Duodenal mucosa (tissue), 2 donors: ENCODE data around the gene AKAP13.

Source experiments
- H3K27ac ChIP-seq: one replicate; pipeline ENCODE4 v1.7.0; 2013; ENCODE audit warnings: low read depth, low read length
- H3K27me3 ChIP-seq, 2 donors: one replicate each; pipeline ENCODE4 v1.7.0; 2013; ENCODE audit warnings: low read length in 2 of 2, control low read depth in 1 of 2; ENCODE audit not compliant: insufficient read depth in 2 of 2, control insufficient read depth in 1 of 2
- H3K36me3 ChIP-seq, 2 donors: one replicate each; pipeline ENCODE4 v1.7.0; 2013; ENCODE audit warnings: low read length in 2 of 2, control low read depth in 1 of 2; ENCODE audit not compliant: insufficient read depth in 2 of 2, control insufficient read depth in 1 of 2
- H3K4me1 ChIP-seq, 2 donors: one replicate each; pipeline ENCODE4 v1.7.0; 2013; ENCODE audit warnings: low read length in 2 of 2, control low read depth in 1 of 2; ENCODE audit not compliant: insufficient read depth in 2 of 2, control insufficient read depth in 1 of 2
- H3K4me3 ChIP-seq, 2 donors: one replicate each; pipeline ENCODE4 v1.7.0; 2013; ENCODE audit warnings: low read length in 2 of 2, low read depth in 1 of 2
- H3K9ac ChIP-seq, 2 donors: one replicate each; pipeline ENCODE4 v1.7.0; 2013; ENCODE audit warnings: low read length in 2 of 2, low read depth in 1 of 2
- H3K9me3 ChIP-seq, 2 donors: one replicate each; pipeline ENCODE4 v1.7.0; 2013; ENCODE audit warnings: low read length in 2 of 2, control low read depth in 1 of 2; ENCODE audit not compliant: control insufficient read depth in 1 of 2

AKAP13 gene

DNA sequence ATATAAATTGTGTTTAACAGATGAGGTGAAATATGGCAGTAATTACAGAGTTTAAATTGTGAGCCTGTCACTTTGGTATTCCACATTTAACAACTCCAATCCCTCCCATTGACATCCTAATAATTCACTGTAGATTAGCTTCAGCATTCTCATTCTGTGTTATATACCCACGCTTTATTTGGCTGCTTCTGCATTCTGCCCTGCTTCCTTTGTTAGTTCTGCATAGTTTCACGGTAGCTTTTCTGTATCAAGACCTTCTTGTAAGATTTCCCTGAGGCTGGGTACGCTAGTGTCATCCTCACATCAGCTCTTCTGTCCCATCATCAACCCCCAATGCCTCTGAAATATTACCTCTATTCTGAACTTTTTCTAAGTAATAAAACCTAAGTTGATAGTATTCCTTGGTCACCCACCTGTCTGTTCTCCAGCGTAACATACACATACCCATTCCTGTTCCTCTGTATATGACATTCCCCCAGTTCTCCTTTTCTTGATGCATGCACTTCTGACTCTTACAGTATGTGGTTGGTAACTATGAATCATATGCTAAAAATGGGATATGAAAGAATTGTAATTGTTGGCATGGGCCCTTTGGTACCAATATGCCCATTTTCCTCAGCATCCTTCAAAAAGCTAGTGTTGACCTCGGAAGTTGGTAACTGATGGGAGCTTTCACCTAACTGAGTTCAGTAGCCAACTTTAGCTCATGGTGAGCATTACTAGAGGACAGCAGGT lies 243.1 kb downstream of the AKAP13 start:
- Histone ChIP-seq H3K4me3 (peak overlapping the region in 1 of 2 donors; percentile 18), H3K27me3 (no peaks in the 10 kb centered on the region), H3K4me1 (peaks cover 31% of the 10 kb centered on the region in 2 donors), H3K9me3 (no peaks in the 10 kb centered on the region), H3K36me3 (peaks cover 0 to 23% of the 10 kb centered on the region in 2 donors), H3K27ac (peak overlapping the region; percentile 32), H3K9ac (no peak overlapping the region)

DNA sequence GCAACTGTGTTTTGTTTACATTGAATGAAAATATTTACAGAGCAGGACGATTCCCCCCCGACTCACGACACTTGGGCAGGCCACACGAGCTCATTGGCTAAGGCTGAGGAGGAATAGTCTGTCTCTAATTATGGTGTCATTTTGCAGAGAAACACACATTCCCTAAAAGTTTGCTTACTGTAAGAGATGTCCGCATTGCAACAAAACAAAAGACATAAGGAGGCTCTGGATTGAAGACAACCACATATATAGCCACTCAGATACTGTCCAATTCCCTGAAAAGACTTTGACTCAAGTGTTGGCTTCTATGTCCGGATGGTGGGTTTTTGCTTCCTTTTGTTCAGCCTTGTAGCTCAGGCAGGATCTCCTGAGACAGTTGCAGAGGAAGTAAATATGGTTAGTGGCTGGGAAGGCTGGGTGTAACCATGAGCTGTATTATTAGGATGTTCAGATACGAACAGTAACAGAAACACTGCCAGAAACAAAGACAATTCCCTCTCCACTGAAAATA lies 243.9 kb downstream of the AKAP13 start:
- Histone ChIP-seq H3K9ac (no peak overlapping the region), H3K9me3 (no peaks in the 10 kb centered on the region), H3K4me3 (no peak overlapping the region), H3K27me3 (no peaks in the 10 kb centered on the region), H3K36me3 (peaks cover 0 to 23% of the 10 kb centered on the region in 2 donors), H3K27ac (peak overlapping the region; percentile 17), H3K4me1 (peaks cover 30 to 33% of the 10 kb centered on the region in 2 donors)

DNA sequence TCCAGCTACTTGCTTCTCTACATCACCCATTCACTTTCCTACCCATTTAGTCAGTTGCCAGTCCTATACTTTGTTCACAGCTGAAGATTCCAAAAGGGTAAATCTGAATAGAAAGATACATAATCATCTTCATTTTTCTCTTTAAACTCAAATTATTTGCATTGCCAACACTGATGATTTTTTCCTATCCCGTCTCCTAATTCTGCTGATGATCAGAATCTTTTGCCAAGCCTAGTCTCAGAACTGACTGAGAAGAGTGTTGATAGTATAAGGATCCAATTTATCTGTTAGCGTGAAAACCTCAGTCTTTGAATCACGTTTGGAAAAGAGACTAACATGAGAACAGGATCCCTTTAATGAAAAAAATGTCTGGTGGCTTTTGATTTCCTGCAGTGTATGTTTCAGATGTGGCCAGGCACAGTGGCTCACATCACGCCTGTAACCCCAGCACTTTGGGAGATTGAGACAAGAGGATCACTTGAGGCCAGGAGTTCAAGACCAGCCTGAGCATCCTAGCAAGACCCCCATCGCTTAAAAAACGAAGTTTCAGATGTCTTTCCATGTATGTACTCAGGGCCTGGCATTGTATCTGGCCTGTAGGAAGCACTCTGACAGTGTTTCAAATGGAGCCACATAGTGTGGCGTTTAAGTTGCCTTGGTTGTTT lies 244.9 kb downstream of the AKAP13 start:
- Histone ChIP-seq H3K9me3 (no peaks in the 10 kb centered on the region), H3K4me3 (no peak overlapping the region), H3K27me3 (no peaks in the 10 kb centered on the region), H3K4me1 (peaks cover 33 to 34% of the 10 kb centered on the region in 2 donors), H3K36me3 (peaks cover 0 to 20% of the 10 kb centered on the region in 2 donors), H3K9ac (no peak overlapping the region), H3K27ac (peak overlapping the region; percentile 47)

DNA sequence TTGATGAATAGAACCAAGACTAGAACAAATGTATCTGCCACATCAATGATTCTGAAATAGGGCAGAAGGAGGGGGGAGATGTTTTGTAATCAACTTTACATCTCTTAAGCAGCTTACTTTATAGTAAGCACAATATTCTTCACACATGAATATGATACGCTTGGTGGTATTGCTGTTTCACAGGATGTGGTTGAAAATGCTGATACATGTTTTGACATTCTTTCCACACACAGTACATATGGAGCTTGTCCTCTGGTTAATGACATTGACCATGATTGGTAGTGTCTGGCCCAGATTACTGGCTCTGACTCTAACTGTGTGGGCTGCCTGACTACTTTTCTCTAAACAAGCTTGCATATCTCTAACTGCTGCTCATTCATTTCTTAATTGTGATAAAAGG lies 245.5 kb downstream of the AKAP13 start:
- no peak overlapping the region for H3K9ac ChIP-seq

DNA sequence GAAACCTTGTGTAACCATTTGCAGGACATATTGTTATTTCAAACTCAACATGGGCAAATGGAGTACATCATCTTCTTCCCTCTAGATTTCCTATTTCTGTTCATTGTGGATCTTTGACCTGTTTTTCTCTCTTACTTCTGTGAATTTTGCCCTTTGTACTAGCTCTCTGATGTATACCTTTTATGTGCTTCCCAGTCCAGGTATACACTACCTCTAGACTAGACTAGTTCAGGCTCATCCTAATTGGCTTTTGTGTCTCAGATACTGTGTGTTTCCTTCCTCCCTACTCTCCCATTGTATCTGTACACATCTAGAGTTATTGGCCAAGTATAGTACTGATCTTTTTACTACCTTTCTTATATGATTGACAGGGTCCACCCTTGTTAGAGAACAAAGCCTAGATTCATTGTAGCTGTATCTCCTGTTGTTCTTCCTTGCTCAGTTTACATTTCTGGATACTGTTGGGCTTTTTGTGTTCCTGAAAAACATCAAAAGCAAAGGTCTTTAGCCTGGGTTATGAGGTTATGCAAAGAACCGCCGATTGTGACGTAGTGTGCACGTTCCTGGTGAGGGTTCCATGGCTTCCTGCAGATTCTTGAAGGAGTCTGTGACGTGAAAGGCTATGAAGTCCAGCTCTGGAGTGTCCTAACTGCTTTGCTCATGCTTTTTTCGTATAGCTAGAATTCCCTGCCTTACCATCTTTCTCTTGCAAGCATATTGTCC lies 247.0 kb downstream of the AKAP13 start:
- Histone ChIP-seq H3K9ac (no peak overlapping the region), H3K27ac (no peak overlapping the region), H3K4me1 (peaks cover 33 to 39% of the 10 kb centered on the region in 2 donors), H3K9me3 (no peaks in the 10 kb centered on the region), H3K4me3 (no peak overlapping the region), H3K36me3 (peaks cover 0 to 20% of the 10 kb centered on the region in 2 donors), H3K27me3 (no peaks in the 10 kb centered on the region)

More for the DNA sequence above, 245.5 kb downstream of the AKAP13 start:
- Histone ChIP-seq H3K4me3 (no peak overlapping the region), H3K27me3 (no peaks in the 10 kb centered on the region), H3K9me3 (no peaks in the 10 kb centered on the region), H3K27ac (peak overlapping the region; percentile 47), H3K36me3 (peaks cover 0 to 20% of the 10 kb centered on the region in 2 donors), H3K4me1 (peaks cover 33 to 34% of the 10 kb centered on the region in 2 donors)

DNA sequence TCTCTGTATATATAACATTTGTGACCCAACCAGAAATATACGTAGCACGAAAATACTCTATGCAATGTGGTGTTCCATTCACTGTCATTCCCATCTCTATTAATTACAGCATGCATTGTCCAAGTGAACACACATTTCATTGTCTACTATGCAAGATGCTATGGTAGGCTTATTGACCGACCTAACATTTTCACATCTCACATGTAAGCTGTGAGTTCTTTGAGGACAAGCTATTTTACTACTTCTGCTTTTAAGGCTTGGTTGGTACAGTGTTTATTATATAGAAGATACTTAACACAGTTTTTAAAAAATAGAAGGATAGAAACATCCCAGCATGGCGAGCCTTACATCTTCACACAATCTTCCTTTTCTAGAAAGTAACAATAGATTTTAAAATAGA lies 249.9 kb downstream of the AKAP13 start:
- H3K36me3 ChIP-seq = peaks cover 0 to 20% of the 10 kb centered on the region in 2 donors
- no peaks in the 10 kb centered on the region for H3K9me3 ChIP-seq
- no peak overlapping the region for H3K27ac ChIP-seq
- no peaks in the 10 kb centered on the region for H3K27me3 ChIP-seq
- peaks cover 28 to 34% of the 10 kb centered on the region in 2 donors for H3K4me1 ChIP-seq
- no peak overlapping the region for H3K9ac ChIP-seq
- H3K4me3 ChIP-seq = no peak overlapping the region

DNA sequence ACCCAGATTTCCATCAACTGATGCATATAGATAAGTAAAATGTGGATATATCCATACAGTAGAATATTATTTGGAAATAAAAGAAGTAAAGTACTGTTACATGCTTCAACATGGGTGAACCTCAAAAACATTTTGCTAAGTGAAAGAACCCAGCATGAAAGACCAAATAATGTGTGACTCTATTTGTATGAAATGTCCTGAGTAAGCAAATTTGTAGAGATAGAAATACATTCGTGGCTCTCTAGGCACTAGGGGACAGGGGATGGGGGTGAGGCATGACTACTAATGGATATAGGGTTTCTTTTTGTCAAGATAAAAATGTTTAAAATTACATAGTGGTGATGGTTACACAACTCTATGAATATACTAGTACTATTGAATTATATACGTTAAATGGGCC lies 250.6 kb downstream of the AKAP13 start:
- Histone ChIP-seq H3K27ac (no peak overlapping the region), H3K36me3 (peaks cover 0 to 13% of the 10 kb centered on the region in 2 donors), H3K4me3 (no peak overlapping the region), H3K9ac (no peak overlapping the region), H3K27me3 (no peaks in the 10 kb centered on the region), H3K9me3 (no peaks in the 10 kb centered on the region), H3K4me1 (peaks cover 23 to 29% of the 10 kb centered on the region in 2 donors)

DNA sequence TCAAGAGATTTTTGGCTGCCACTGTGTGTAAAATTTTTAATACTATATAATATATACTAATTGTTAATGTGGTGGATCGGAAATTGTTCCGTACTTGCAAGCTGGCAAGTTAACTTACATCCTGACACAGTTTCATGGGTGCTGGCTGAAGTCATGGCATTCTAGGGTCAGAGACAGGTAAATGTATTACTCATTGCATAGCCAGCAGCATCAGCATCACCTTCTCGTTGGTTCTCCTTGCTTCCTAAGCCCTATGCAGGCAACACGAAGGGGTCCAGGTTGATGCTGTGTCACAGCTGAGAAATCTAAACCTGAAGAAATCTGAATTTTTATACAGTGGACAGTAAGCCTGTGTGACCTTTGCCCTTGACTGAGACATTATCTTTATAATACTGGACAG lies 251.6 kb downstream of the AKAP13 start:
- no peak overlapping the region for H3K4me3 ChIP-seq
- H3K27me3 ChIP-seq = no peaks in the 10 kb centered on the region
- peaks cover 0 to 6% of the 10 kb centered on the region in 2 donors for H3K36me3 ChIP-seq
- H3K9me3 ChIP-seq = no peaks in the 10 kb centered on the region
- peaks cover 13 to 19% of the 10 kb centered on the region in 2 donors for H3K4me1 ChIP-seq
- H3K9ac ChIP-seq = no peak overlapping the region
- no peak overlapping the region for H3K27ac ChIP-seq

DNA sequence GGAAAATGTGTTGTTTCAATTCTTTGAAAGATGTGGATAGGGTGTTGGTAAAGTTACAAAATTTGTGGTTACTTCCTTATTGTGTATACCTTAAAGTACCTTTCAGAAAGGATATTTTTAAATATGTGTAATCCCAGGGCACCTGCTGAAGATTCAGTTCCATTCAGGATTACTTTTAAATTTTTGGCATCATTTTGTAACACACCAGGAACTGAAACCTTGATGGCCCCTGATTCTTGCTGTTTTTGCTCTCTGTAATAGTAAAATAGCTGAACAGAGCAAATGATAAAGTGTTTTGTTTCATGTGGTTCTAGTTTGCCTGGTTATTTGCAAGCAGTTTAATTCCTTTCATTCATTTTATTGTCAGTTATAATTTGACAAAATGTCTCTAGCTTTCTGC lies 253.5 kb downstream of the AKAP13 start:
- H3K27ac ChIP-seq = no peak overlapping the region
- no peak overlapping the region for H3K4me3 ChIP-seq
- H3K9ac ChIP-seq = no peak overlapping the region
- no peaks in the 10 kb centered on the region for H3K36me3 ChIP-seq
- no peaks in the 10 kb centered on the region for H3K9me3 ChIP-seq
- peaks cover 5 to 12% of the 10 kb centered on the region in 2 donors for H3K4me1 ChIP-seq
- H3K27me3 ChIP-seq = no peaks in the 10 kb centered on the region

DNA sequence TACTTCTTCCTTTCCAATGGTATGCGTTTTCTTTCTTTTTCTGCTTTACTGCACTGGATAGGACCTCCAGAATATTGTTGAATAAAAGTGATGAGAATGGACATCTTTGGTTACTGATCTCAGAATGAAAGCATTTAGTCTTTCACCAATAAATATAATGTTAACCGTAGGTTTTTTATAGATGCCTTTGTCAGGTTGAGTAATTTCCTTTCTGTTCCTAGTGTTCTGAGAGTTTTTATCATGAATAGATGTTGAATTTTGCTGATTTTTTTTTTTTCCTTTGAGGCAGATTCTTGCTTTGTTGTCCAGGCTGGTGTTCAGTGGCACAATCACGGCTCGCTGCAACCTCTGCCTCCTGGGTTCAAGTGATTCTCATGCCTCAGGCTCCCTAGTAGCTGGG lies 255.9 kb downstream of the AKAP13 start:
- H3K9ac ChIP-seq = no peak overlapping the region
- H3K27ac ChIP-seq = no peak overlapping the region
- H3K4me3 ChIP-seq = no peak overlapping the region
- H3K27me3 ChIP-seq = no peaks in the 10 kb centered on the region
- H3K4me1 ChIP-seq = peaks cover 0 to 22% of the 10 kb centered on the region in 2 donors
- H3K36me3 ChIP-seq = peaks cover 5 to 7% of the 10 kb centered on the region in 2 donors
- no peaks in the 10 kb centered on the region for H3K9me3 ChIP-seq
